Osteoblast (primary cell): Measurements from ENCODE around the gene MAD1L1. TPM values are rescaled to one million over a fixed set of nuclear protein-coding genes. Genes with fewer than 3 reads are reported as not detected.

Source experiments
- DNase-seq: peaks from one replicate; pipeline ENCODE4 v3.0.0; 2011; ENCODE audit warnings: low spot score, mixed read lengths; ENCODE audit not compliant: insufficient read length; ENCODE audit errors: missing footprints
- H2AFZ ChIP-seq: 2 replicates; pipeline ENCODE4 v1.6.0; 2011; ENCODE audit warnings: mild to moderate bottlenecking, low read length
- H3K27ac ChIP-seq: 2 replicates; pipeline ENCODE4 v1.5.1; 2011; ENCODE audit warnings: mild to moderate bottlenecking, low read depth, low read length, moderate library complexity
- H3K27me3 ChIP-seq: 2 replicates; pipeline ENCODE4 v1.6.0; 2012; ENCODE audit warnings: mild to moderate bottlenecking, control low read depth, inconsistent platforms, low read length, moderate library complexity; ENCODE audit not compliant: insufficient read depth
- H3K36me3 ChIP-seq: 2 replicates; pipeline ENCODE4 v1.5.1; 2011; ENCODE audit warnings: mild to moderate bottlenecking, low read length, control low read depth, moderate library complexity; ENCODE audit not compliant: insufficient read depth
- H3K4me1 ChIP-seq: 2 replicates; pipeline ENCODE4 v1.5.1; 2011; ENCODE audit warnings: mild to moderate bottlenecking, low read length, control low read depth, moderate library complexity; ENCODE audit not compliant: insufficient read depth
- H3K4me2 ChIP-seq: 2 replicates; pipeline ENCODE4 v1.6.0; 2011; ENCODE audit warnings: mild to moderate bottlenecking, low read length; ENCODE audit not compliant: insufficient read depth
- H3K4me3 ChIP-seq: fragments of 200-600 bp; sonication (generic); 3 replicates; pipeline ENCODE4 v1.5.1; 2012; ENCODE audit warnings: mild to moderate bottlenecking, low read length, inconsistent platforms; ENCODE audit not compliant: insufficient read depth
- H3K79me2 ChIP-seq: 2 replicates; pipeline ENCODE4 v1.6.0; 2012; ENCODE audit warnings: mild to moderate bottlenecking, low read length, control low read depth, inconsistent platforms; ENCODE audit not compliant: insufficient read depth
- H3K9me3 ChIP-seq: 2 replicates; pipeline ENCODE4 v1.5.1; 2011; ENCODE audit warnings: low read depth, low read length, control low read depth
- H4K20me1 ChIP-seq: 2 replicates; pipeline ENCODE4 v1.6.0; 2012; ENCODE audit warnings: mild to moderate bottlenecking, low read length, control low read depth; ENCODE audit not compliant: insufficient read depth
- total RNA-seq: library from RNA; depleted of rRNA; stranded (reverse); fragments of >200 nt; gene quantifications from 2 replicates; pipeline ENCODE4 v1.2.3, GENCODE V29; 2012
- TF ChIP-seq, protein P1 (sequence below): IDR thresholded peaks from 2 replicates; pipeline ENCODE4 v1.5.1; 2011; ENCODE audit warnings: mild to moderate bottlenecking, low read depth, low read length, moderate library complexity; ENCODE audit errors: extremely low read depth

Gene MAD1L1
- total RNA-seq, 1 donor, result 66.2 TPM

DNA sequence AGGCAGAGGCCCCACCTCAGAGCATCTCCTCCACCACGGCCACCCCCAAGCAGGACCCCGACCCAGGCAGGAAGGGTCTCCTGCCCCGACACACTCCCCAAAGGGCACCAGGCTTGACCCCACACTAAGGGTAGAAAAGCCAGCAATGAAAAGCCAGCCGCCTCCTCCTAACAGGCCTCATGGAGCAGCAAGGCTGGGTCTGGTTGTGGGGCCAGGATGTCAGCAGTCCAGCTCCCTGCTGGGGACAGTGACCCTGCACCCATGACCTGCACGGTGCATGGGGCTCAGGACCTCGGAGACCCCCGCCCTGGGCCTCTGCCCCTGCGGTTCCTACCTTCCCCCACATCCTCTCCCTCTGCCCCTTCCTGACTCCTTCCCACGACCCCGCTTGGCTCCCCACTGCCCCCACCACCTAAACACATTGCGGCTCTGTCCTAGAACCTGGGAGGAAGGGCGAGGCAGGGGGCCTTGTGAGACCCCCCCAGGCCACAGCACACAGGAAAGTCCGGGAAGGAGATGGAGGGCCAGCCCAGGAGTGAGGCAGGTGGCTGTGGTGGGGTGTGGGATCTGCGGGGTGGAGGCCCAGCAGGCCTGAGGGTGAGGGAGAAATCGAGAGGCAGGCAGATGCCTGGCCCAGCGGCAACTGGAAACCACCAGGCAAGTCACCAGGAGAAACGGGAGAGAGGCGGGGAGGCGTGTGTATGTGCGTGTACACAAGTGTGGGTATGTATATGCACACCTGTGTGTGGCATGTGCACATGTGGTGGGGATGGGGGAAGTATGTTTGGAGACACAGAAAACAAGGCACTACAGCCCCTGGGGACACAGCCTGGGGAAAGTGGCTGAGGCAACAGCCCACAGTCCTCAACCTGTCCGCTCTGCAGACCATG is 229.9 kb downstream of the MAD1L1 start:
- no peaks in the 10 kb centered on the region for H3K79me2 ChIP-seq
- DNase-seq, result peak; percentile 76
- H3K27ac ChIP-seq, result no peak overlapping the region
- no peak overlapping the region for H3K4me2 ChIP-seq
- H3K4me1 ChIP-seq, result no peaks in the 10 kb centered on the region
- H3K36me3 ChIP-seq, result no peaks in the 10 kb centered on the region
- TF ChIP-seq, protein P1, sequence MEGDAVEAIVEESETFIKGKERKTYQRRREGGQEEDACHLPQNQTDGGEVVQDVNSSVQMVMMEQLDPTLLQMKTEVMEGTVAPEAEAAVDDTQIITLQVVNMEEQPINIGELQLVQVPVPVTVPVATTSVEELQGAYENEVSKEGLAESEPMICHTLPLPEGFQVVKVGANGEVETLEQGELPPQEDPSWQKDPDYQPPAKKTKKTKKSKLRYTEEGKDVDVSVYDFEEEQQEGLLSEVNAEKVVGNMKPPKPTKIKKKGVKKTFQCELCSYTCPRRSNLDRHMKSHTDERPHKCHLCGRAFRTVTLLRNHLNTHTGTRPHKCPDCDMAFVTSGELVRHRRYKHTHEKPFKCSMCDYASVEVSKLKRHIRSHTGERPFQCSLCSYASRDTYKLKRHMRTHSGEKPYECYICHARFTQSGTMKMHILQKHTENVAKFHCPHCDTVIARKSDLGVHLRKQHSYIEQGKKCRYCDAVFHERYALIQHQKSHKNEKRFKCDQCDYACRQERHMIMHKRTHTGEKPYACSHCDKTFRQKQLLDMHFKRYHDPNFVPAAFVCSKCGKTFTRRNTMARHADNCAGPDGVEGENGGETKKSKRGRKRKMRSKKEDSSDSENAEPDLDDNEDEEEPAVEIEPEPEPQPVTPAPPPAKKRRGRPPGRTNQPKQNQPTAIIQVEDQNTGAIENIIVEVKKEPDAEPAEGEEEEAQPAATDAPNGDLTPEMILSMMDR, result no peak
- no peaks in the 10 kb centered on the region for H3K27me3 ChIP-seq
- H4K20me1 ChIP-seq, result no peaks in the 10 kb centered on the region
- no peaks in the 10 kb centered on the region for H3K9me3 ChIP-seq
- no peak overlapping the region for H3K4me3 ChIP-seq
- no peak overlapping the region for H2AFZ ChIP-seq

DNA sequence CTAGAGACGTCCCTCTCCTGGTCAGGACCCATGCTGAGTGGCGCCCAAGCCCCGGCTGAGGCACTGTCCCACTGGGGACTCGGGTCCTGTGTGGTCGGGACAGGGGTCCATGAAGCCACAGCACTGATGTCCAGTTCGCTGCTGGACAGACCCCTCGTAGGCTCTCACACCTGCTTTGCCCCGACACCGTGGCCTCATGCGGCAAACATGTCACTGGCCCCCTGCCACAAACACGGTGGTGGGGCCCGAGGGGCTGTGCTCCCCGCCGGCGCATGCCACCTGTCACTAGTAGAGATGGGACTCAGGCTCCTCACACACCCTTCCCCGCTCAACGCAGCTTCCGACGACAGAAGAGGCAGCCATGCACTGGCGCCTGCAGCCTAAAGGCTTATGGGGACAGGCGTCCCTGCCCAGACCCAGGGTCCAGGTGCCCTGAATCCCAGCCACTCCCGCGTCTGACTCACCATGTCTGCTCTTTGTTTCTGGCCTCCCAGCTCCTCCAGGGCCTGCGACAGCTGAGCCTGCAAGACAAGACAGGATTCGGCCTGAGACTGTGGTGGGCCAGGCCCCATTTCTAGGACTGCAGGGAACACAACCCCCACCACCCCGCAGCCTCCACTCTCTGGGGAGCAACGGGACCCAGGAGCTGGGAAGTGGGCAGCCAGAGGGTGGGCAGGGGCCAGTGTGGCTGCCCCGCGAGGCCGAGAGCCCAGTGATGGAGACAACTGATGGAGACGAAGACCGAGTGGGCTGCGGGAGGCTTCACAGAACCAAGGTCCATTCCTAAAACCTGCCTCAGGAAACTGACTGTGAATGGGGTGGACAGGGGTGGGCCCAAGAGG is 230.9 kb downstream of the MAD1L1 start:
- no peaks in the 10 kb centered on the region for H4K20me1 ChIP-seq
- no peak overlapping the region for H3K4me2 ChIP-seq
- peak; percentile 66 for DNase-seq
- no peaks in the 10 kb centered on the region for H3K4me1 ChIP-seq
- H3K9me3 ChIP-seq, result no peaks in the 10 kb centered on the region
- H3K36me3 ChIP-seq, result no peaks in the 10 kb centered on the region
- TF ChIP-seq, protein P1, result no peak
- no peaks in the 10 kb centered on the region for H3K79me2 ChIP-seq
- H3K27me3 ChIP-seq, result no peaks in the 10 kb centered on the region
- H3K4me3 ChIP-seq, result no peak overlapping the region
- H3K27ac ChIP-seq, result no peak overlapping the region
- no peak overlapping the region for H2AFZ ChIP-seq

DNA sequence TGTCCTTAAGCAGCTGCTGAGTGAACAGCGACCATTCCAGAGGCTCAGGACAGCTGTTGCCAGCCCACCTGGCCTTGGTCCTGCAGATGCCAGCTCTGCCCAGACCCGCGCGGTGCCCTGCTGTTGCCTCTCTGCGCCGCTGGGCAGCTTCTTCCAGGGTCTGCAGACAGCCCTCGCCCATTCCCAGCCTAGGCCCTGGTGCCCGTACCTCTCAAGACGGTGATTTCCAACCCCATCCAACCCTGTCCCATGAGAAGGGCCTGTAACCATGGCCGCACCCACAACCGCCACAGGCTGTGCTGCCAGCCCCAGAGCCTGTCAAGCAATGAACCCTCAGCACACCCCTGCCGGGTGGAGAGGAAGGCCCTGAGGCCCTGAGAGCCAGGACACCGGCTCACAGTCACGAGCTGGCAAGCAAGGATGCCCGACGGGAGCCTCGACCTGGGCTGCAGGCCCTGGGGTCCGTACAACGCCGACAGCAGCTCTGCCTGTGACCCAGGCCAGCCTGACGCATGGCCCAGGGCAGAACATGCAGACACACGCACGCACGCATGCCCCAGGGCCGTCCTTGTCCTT is 231.9 kb downstream of the MAD1L1 start:
- Histone ChIP-seq H2AFZ (no peak overlapping the region), H3K9me3 (no peaks in the 10 kb centered on the region), H3K4me2 (no peak overlapping the region), H4K20me1 (no peaks in the 10 kb centered on the region), H3K27ac (no peak overlapping the region), H3K36me3 (no peaks in the 10 kb centered on the region), H3K4me3 (no peak overlapping the region), H3K79me2 (no peaks in the 10 kb centered on the region), H3K27me3 (no peaks in the 10 kb centered on the region), H3K4me1 (no peaks in the 10 kb centered on the region)
- no peak for DNase-seq
- TF ChIP-seq, protein P1, result no peak
